IMR-90 (cell line): Measurements from ENCODE around the gene TRPC6.

Experiments
- CHD1 ChIP-seq: IDR thresholded peaks from 2 replicates; pipeline ENCODE4 v1.6.1; 2012; ENCODE audit warnings: low read depth, low read length, improper control_type of control experiment
- POLR2A ChIP-seq: IDR thresholded peaks from 2 replicates; pipeline ENCODE4 v1.6.1; 2012; ENCODE audit warnings: mild to moderate bottlenecking, low read depth, low read length
- RCOR1 ChIP-seq: IDR thresholded peaks from 2 replicates; pipeline ENCODE4 v1.6.1; 2012; ENCODE audit warnings: mild to moderate bottlenecking, low read length, improper control_type of control experiment; ENCODE audit not compliant: insufficient replicate concordance
- TF ChIP-seq, protein P1 (sequence below): conservative IDR thresholded peaks from 2 replicates; pipeline ENCODE4 v1.5.1; 2012; ENCODE audit warnings: mild to moderate bottlenecking, low read depth, low read length, improper control_type of control experiment

- no peak for TF ChIP-seq RCOR1
- TF ChIP-seq, protein P1, sequence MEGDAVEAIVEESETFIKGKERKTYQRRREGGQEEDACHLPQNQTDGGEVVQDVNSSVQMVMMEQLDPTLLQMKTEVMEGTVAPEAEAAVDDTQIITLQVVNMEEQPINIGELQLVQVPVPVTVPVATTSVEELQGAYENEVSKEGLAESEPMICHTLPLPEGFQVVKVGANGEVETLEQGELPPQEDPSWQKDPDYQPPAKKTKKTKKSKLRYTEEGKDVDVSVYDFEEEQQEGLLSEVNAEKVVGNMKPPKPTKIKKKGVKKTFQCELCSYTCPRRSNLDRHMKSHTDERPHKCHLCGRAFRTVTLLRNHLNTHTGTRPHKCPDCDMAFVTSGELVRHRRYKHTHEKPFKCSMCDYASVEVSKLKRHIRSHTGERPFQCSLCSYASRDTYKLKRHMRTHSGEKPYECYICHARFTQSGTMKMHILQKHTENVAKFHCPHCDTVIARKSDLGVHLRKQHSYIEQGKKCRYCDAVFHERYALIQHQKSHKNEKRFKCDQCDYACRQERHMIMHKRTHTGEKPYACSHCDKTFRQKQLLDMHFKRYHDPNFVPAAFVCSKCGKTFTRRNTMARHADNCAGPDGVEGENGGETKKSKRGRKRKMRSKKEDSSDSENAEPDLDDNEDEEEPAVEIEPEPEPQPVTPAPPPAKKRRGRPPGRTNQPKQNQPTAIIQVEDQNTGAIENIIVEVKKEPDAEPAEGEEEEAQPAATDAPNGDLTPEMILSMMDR = no peak
- no peak for TF ChIP-seq POLR2A
- no peak for TF ChIP-seq CHD1
These were observed 137.6 kb downstream of the TRPC6 start for GRCh38 chr11:101446238-101446637.
